ENCODE data around the gene TLE4. TPM values are rescaled to one million over a fixed set of nuclear protein-coding genes. Genes with fewer than 3 reads are reported as not detected.

The TLE4 gene
- total and polyA plus RNA-seq, 2 experiments from 2014 or later = 45.8 to 72.9 TPM

DNA sequence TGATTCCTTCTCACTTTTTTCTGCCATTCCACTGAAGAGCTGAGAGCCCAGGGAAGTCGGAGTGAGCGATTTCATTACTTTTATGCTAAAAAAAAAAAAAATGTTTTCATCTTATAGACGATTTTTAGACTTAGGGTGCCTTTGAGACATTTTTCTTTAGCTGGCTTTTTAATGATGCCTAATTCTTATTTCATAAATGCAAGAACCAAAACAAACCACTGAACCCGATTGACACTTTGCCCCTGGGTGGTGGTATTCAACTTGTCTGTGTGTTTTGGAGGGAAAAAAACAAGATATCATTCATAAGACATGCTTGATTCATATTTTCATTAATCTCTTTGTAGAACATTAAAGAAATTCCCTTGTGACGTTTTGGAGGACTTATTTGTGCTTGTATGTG lies 2.4 kb downstream of the TLE4 start:
- H3K27ac Mint-ChIP-seq = no peak overlapping the region
- Histone ChIP-seq H3K4me3 (peak overlapping the region; percentile 74), H3K9me2 (ENCODE audit: insufficient read depth) (no peaks in the 10 kb centered on the region), H2AFZ (no peak overlapping the region), H3K79me2 (replicated peaks; ENCODE audit: insufficient read depth) (peaks cover 59% of the 10 kb centered on the region), H3K4me2 (peak overlapping the region; percentile 94), H3F3A (replicated peaks; ENCODE audit: low read depth) (0 out of 2 replicates have a peak, but pooled peaks cover 5% of the 10 kb centered on the region), H3K4me1 (ENCODE audit: insufficient read depth) (peaks cover 17% of the 10 kb centered on the region), H3K27ac (ENCODE audit: low read depth) (no peak overlapping the region), H4K20me1 (replicated peaks; ENCODE audit: insufficient read depth) (peaks cover 4% of the 10 kb centered on the region; the same call in 1 of the 2 replicates), H3K36me3 (ENCODE audit: insufficient read depth) (no peaks in the 10 kb centered on the region; the same call in 1 of the 2 replicates), H3K27me3 (ENCODE audit: insufficient read depth) (no peaks in the 10 kb centered on the region)
- H3K4me3 Mint-ChIP-seq = peak overlapping the region; percentile 88; the same call in 2 of the 3 replicates
- H3K36me3 Mint-ChIP-seq (ENCODE audit: low read depth) = peaks cover 14% of the 10 kb centered on the region
- TF ChIP-seq, protein P1, sequence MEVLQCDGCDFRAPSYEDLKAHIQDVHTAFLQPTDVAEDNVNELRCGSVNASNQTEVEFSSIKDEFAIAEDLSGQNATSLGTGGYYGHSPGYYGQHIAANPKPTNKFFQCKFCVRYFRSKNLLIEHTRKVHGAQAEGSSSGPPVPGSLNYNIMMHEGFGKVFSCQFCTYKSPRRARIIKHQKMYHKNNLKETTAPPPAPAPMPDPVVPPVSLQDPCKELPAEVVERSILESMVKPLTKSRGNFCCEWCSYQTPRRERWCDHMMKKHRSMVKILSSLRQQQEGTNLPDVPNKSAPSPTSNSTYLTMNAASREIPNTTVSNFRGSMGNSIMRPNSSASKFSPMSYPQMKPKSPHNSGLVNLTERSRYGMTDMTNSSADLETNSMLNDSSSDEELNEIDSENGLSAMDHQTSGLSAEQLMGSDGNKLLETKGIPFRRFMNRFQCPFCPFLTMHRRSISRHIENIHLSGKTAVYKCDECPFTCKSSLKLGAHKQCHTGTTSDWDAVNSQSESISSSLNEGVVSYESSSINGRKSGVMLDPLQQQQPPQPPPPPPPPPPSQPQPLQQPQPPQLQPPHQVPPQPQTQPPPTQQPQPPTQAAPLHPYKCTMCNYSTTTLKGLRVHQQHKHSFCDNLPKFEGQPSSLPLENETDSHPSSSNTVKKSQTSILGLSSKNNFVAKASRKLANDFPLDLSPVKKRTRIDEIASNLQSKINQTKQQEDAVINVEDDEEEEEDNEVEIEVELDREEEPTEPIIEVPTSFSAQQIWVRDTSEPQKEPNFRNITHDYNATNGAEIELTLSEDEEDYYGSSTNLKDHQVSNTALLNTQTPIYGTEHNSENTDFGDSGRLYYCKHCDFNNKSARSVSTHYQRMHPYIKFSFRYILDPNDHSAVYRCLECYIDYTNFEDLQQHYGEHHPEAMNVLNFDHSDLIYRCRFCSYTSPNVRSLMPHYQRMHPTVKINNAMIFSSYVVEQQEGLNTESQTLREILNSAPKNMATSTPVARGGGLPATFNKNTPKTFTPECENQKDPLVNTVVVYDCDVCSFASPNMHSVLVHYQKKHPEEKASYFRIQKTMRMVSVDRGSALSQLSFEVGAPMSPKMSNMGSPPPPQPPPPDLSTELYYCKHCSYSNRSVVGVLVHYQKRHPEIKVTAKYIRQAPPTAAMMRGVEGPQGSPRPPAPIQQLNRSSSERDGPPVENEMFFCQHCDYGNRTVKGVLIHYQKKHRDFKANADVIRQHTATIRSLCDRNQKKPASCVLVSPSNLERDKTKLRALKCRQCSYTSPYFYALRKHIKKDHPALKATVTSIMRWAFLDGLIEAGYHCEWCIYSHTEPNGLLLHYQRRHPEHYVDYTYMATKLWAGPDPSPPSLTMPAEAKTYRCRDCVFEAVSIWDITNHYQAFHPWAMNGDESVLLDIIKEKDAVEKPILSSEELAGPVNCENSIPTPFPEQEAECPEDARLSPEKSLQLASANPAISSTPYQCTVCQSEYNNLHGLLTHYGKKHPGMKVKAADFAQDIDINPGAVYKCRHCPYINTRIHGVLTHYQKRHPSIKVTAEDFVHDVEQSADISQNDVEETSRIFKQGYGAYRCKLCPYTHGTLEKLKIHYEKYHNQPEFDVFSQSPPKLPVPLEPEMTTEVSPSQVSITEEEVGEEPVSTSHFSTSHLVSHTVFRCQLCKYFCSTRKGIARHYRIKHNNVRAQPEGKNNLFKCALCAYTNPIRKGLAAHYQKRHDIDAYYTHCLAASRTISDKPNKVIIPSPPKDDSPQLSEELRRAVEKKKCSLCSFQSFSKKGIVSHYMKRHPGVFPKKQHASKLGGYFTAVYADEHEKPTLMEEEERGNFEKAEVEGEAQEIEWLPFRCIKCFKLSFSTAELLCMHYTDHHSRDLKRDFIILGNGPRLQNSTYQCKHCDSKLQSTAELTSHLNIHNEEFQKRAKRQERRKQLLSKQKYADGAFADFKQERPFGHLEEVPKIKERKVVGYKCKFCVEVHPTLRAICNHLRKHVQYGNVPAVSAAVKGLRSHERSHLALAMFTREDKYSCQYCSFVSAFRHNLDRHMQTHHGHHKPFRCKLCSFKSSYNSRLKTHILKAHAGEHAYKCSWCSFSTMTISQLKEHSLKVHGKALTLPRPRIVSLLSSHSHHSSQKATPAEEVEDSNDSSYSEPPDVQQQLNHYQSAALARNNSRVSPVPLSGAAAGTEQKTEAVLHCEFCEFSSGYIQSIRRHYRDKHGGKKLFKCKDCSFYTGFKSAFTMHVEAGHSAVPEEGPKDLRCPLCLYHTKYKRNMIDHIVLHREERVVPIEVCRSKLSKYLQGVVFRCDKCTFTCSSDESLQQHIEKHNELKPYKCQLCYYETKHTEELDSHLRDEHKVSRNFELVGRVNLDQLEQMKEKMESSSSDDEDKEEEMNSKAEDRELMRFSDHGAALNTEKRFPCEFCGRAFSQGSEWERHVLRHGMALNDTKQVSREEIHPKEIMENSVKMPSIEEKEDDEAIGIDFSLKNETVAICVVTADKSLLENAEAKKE (CRISPR knock-in tag; IDR thresholded peaks at IDR 0.05) = no peak
- TF ChIP-seq ZNF114 (CRISPR knock-in tag; IDR thresholded peaks at IDR 0.05) (no peak), JUNB (IDR thresholded peaks at IDR 0.05; ENCODE audit: unreplicated experiment) (no peak), POLR2AphosphoS5 (IDR thresholded peaks at IDR 0.05; ENCODE audit: low read depth) (no peak), CREB1 (CRISPR knock-in tag; IDR thresholded peaks at IDR 0.05; ENCODE audit: low read depth) (no peak), EZH2phosphoT487 (IDR thresholded peaks at IDR 0.05; ENCODE audit: unreplicated experiment) (no peak), STAT1 (IDR thresholded peaks at IDR 0.05; ENCODE audit: unreplicated experiment) (no peak), EZH2 (IDR thresholded peaks at IDR 0.05; ENCODE audit: low read depth, unreplicated experiment) (no peak), NANOG (IDR thresholded peaks at IDR 0.05; ENCODE audit: borderline replicate concordance) (no peak), ZNF331 (CRISPR knock-in tag; IDR thresholded peaks at IDR 0.05; ENCODE audit: low read depth) (no peak)
- TF ChIP-seq, protein P2, sequence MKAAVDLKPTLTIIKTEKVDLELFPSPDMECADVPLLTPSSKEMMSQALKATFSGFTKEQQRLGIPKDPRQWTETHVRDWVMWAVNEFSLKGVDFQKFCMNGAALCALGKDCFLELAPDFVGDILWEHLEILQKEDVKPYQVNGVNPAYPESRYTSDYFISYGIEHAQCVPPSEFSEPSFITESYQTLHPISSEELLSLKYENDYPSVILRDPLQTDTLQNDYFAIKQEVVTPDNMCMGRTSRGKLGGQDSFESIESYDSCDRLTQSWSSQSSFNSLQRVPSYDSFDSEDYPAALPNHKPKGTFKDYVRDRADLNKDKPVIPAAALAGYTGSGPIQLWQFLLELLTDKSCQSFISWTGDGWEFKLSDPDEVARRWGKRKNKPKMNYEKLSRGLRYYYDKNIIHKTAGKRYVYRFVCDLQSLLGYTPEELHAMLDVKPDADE (IDR thresholded peaks at IDR 0.05) = no peak
- TF ChIP-seq, protein P3, sequence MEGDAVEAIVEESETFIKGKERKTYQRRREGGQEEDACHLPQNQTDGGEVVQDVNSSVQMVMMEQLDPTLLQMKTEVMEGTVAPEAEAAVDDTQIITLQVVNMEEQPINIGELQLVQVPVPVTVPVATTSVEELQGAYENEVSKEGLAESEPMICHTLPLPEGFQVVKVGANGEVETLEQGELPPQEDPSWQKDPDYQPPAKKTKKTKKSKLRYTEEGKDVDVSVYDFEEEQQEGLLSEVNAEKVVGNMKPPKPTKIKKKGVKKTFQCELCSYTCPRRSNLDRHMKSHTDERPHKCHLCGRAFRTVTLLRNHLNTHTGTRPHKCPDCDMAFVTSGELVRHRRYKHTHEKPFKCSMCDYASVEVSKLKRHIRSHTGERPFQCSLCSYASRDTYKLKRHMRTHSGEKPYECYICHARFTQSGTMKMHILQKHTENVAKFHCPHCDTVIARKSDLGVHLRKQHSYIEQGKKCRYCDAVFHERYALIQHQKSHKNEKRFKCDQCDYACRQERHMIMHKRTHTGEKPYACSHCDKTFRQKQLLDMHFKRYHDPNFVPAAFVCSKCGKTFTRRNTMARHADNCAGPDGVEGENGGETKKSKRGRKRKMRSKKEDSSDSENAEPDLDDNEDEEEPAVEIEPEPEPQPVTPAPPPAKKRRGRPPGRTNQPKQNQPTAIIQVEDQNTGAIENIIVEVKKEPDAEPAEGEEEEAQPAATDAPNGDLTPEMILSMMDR (conservative IDR thresholded peaks at IDR 0.05; ENCODE audit: low read depth in 2 of 2) = no peak
- TF ChIP-seq, protein P4, sequence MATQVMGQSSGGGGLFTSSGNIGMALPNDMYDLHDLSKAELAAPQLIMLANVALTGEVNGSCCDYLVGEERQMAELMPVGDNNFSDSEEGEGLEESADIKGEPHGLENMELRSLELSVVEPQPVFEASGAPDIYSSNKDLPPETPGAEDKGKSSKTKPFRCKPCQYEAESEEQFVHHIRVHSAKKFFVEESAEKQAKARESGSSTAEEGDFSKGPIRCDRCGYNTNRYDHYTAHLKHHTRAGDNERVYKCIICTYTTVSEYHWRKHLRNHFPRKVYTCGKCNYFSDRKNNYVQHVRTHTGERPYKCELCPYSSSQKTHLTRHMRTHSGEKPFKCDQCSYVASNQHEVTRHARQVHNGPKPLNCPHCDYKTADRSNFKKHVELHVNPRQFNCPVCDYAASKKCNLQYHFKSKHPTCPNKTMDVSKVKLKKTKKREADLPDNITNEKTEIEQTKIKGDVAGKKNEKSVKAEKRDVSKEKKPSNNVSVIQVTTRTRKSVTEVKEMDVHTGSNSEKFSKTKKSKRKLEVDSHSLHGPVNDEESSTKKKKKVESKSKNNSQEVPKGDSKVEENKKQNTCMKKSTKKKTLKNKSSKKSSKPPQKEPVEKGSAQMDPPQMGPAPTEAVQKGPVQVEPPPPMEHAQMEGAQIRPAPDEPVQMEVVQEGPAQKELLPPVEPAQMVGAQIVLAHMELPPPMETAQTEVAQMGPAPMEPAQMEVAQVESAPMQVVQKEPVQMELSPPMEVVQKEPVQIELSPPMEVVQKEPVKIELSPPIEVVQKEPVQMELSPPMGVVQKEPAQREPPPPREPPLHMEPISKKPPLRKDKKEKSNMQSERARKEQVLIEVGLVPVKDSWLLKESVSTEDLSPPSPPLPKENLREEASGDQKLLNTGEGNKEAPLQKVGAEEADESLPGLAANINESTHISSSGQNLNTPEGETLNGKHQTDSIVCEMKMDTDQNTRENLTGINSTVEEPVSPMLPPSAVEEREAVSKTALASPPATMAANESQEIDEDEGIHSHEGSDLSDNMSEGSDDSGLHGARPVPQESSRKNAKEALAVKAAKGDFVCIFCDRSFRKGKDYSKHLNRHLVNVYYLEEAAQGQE (IDR thresholded peaks at IDR 0.05; ENCODE audit: unreplicated experiment) = no peak
- ATAC-seq (no peak), DNase-seq (ENCODE audit: low spot score) (no peak)
- peaks cover 4% of the 10 kb centered on the region; the same call in 1 of the 3 replicates for H3K9me3 Mint-ChIP-seq
- peaks cover 10% of the 10 kb centered on the region for H3K27me3 Mint-ChIP-seq (ENCODE audit: insufficient read depth, low read depth, poor library complexity)
- H3K4me1 Mint-ChIP-seq = peaks cover 30% of the 10 kb centered on the region

All from GM23338 (cell line).